GM12892 (cell line): ENCODE measurements around the gene CYP4A22.

ENCODE experiments used
- POLR2A ChIP-seq: IDR thresholded peaks from 2 replicates; pipeline ENCODE4 v1.6.1; 2011; ENCODE audit warnings: low read depth, low read length, control low read depth
- TAF1 ChIP-seq: IDR thresholded peaks from 2 replicates; pipeline ENCODE4 v1.6.1; 2011; ENCODE audit warnings: low read depth, mild to moderate bottlenecking, control low read depth, low read length, borderline replicate concordance

- TF ChIP-seq POLR2A (no peak), TAF1 (no peak)
Measured at GRCh38 chr1:47198214-47198613, 61.0 kb downstream of the CYP4A22 start.
